Ammon's horn (tissue), 1 donor: Measurements from ENCODE around the gene FXYD4.

ENCODE experiments used
- DNase-seq: peaks from one replicate; pipeline ENCODE4 v3.0.0-alpha.2; 2016; ENCODE audit warnings: low spot score

The FXYD4 gene

GRCh38 chr10:43396061-43396927 is 24.9 kb downstream of the FXYD4 start:
- peak; percentile 74 for DNase-seq

GRCh38 chr10:43396928-43397624 is 25.6 kb downstream of the FXYD4 start:
- peak; percentile 87 for DNase-seq

GRCh38 chr10:43398939-43399319 is 27.5 kb downstream of the FXYD4 start:
- DNase-seq = no peak

- no peak for DNase-seq
Observed at GRCh38 chr10:43399320-43400310, 28.2 kb downstream of the FXYD4 start.

- DNase-seq = no peak
Observed at GRCh38 chr10:43401627-43402026, 30.2 kb downstream of the FXYD4 start.

GRCh38 chr10:43402176-43402575 is 30.7 kb downstream of the FXYD4 start:
- DNase-seq = no peak

GRCh38 chr10:43402880-43403452 is 31.5 kb downstream of the FXYD4 start:
- DNase-seq = no peak

GRCh38 chr10:43403911-43404703 is 32.7 kb downstream of the FXYD4 start:
- no peak for DNase-seq

GRCh38 chr10:43404704-43405084 is 33.3 kb downstream of the FXYD4 start:
- no peak for DNase-seq

GRCh38 chr10:43407148-43407575 is 35.7 kb downstream of the FXYD4 start:
- DNase-seq = peak; percentile 25

- DNase-seq = peak; percentile 88
Observed at GRCh38 chr10:43407576-43408330, 36.3 kb downstream of the FXYD4 start.

GRCh38 chr10:43408331-43408709 is 36.9 kb downstream of the FXYD4 start:
- no peak for DNase-seq

GRCh38 chr10:43408710-43409384 is 37.4 kb downstream of the FXYD4 start, which contains the start of gene HNRNPF:
HNRNPF (minus strand) TSS chr10:43409186; CDS start chr10:43387884, 21,302 bp downstream.
- peak; percentile 96 for DNase-seq

GRCh38 chr10:43409385-43410109 is 38.1 kb downstream of the FXYD4 start:
- peak; percentile 23 for DNase-seq

- DNase-seq = no peak
Observed at GRCh38 chr10:43410345-43410744, 38.9 kb downstream of the FXYD4 start.

- no peak for DNase-seq
Observed at GRCh38 chr10:43411536-43411935, 40.1 kb downstream of the FXYD4 start.

GRCh38 chr10:43415544-43415943 is 44.1 kb downstream of the FXYD4 start:
- no peak for DNase-seq

GRCh38 chr10:43417950-43418768 is 46.7 kb downstream of the FXYD4 start:
- peak; percentile 18 for DNase-seq
